H9 (cell line): ENCODE data around the gene SEMA4C. TPM values are rescaled to one million over a fixed set of nuclear protein-coding genes. Genes with fewer than 3 reads are reported as not detected.

Source experiments
- DNase-seq: peaks from one replicate; pipeline ENCODE4 v3.0.0-alpha.2; 2017
- H2AFZ ChIP-seq: one replicate; pipeline ENCODE4 v1.6.1; 2013; ENCODE audit warnings: mild to moderate bottlenecking, low read length, control low read depth, moderate library complexity
- H2AK5ac ChIP-seq: 2 replicates; pipeline ENCODE4 v1.6.1; 2013; ENCODE audit warnings: low read length, control low read depth, mixed read lengths; ENCODE audit not compliant: insufficient read length
- H2BK120ac ChIP-seq: one replicate; pipeline ENCODE4 v1.6.1; 2013; ENCODE audit warnings: low read depth, mild to moderate bottlenecking, low read length, control low read depth, inconsistent platforms; ENCODE audit not compliant: poor library complexity, severe bottlenecking
- H2BK12ac ChIP-seq: 2 replicates; pipeline ENCODE4 v1.6.1; 2013; ENCODE audit warnings: low read length, control low read depth, mixed read lengths, low read depth; ENCODE audit not compliant: insufficient read length
- H2BK15ac ChIP-seq: 2 replicates; pipeline ENCODE4 v1.6.1; 2013; ENCODE audit warnings: low read depth, low read length, control low read depth
- H2BK20ac ChIP-seq: one replicate; pipeline ENCODE4 v1.6.1; 2013; ENCODE audit warnings: low read depth, mild to moderate bottlenecking, low read length, control low read depth, inconsistent platforms; ENCODE audit not compliant: poor library complexity, severe bottlenecking
- H2BK5ac ChIP-seq: 2 replicates; pipeline ENCODE4 v1.6.1; 2013; ENCODE audit warnings: low read length, control low read depth, mixed read lengths; ENCODE audit not compliant: insufficient read length
- H3K14ac ChIP-seq: 2 replicates; pipeline ENCODE4 v1.6.1; 2013; ENCODE audit warnings: low read length, control low read depth; ENCODE audit not compliant: insufficient read depth
- H3K18ac ChIP-seq: 2 replicates; pipeline ENCODE4 v1.6.1; 2013; ENCODE audit warnings: low read depth, mild to moderate bottlenecking, mixed read lengths, low read length, control low read depth; ENCODE audit not compliant: insufficient read length
- H3K23ac ChIP-seq: 2 replicates; pipeline ENCODE4 v1.6.1; 2013; ENCODE audit warnings: low read length, control low read depth, mixed read lengths, low read depth; ENCODE audit not compliant: insufficient read length
- H3K23me2 ChIP-seq: 2 replicates; pipeline ENCODE4 v1.6.1; 2013; ENCODE audit warnings: low read depth, mild to moderate bottlenecking, mixed read lengths, low read length, control low read depth; ENCODE audit not compliant: insufficient read length, poor library complexity, severe bottlenecking
- H3K27ac ChIP-seq: 2 replicates; pipeline ENCODE4 v1.5.1; 2013; ENCODE audit warnings: low read length, control low read depth, mixed read lengths, low read depth; ENCODE audit not compliant: insufficient read length
- H3K27me3 ChIP-seq: 2 replicates; pipeline ENCODE4 v1.6.1; 2013; ENCODE audit warnings: low read length, control low read depth, inconsistent platforms; ENCODE audit not compliant: insufficient read depth
- H3K4ac ChIP-seq: 2 replicates; pipeline ENCODE4 v1.6.1; 2013; ENCODE audit warnings: low read depth, mild to moderate bottlenecking, control low read depth, inconsistent platforms, low read length, moderate library complexity
- H3K4me1 ChIP-seq: 2 replicates; pipeline ENCODE4 v1.6.1; 2013; ENCODE audit warnings: low read length, control low read depth, inconsistent platforms; ENCODE audit not compliant: insufficient read depth
- H3K4me2 ChIP-seq: 2 replicates; pipeline ENCODE4 v1.6.1; 2013; ENCODE audit warnings: low read length, control low read depth, mixed read lengths; ENCODE audit not compliant: insufficient read length, insufficient read depth
- H3K56ac ChIP-seq: 2 replicates; pipeline ENCODE4 v1.6.1; 2013; ENCODE audit warnings: low read depth, mild to moderate bottlenecking, mixed read lengths, low read length, control low read depth; ENCODE audit not compliant: insufficient read length
- H3K79me1 ChIP-seq: 2 replicates; pipeline ENCODE4 v1.6.1; 2013; ENCODE audit warnings: low read depth, mild to moderate bottlenecking, moderate library complexity, low read length, control low read depth, inconsistent platforms; ENCODE audit not compliant: insufficient read depth, poor library complexity, severe bottlenecking
- H3K79me2 ChIP-seq: 2 replicates; pipeline ENCODE4 v1.6.1; 2013; ENCODE audit warnings: low read length, control low read depth, inconsistent platforms; ENCODE audit not compliant: insufficient read depth
- H3K9ac ChIP-seq: 2 replicates; pipeline ENCODE4 v1.6.1; 2013; ENCODE audit warnings: low read length, control low read depth, mixed read lengths; ENCODE audit not compliant: insufficient read length; ENCODE audit errors: extremely low read depth
- H3K9me3 ChIP-seq: one replicate; pipeline ENCODE4 v1.6.1; 2013; ENCODE audit warnings: low read depth, low read length, inconsistent platforms; ENCODE audit not compliant: control insufficient read depth
- H3T11ph ChIP-seq: one replicate; pipeline ENCODE4 v1.6.1; 2013; ENCODE audit warnings: mild to moderate bottlenecking, low read length, control low read depth, inconsistent platforms
- H4K20me1 ChIP-seq: one replicate; pipeline ENCODE4 v1.6.1; 2013; ENCODE audit not compliant: control insufficient read depth, insufficient read length, insufficient read depth
- H4K5ac ChIP-seq: 2 replicates; pipeline ENCODE4 v1.6.1; 2013; ENCODE audit warnings: low read depth, mild to moderate bottlenecking, mixed read lengths, low read length, control low read depth; ENCODE audit not compliant: insufficient read length
- H4K8ac ChIP-seq: replicated peaks from 2 replicates; pipeline ENCODE4 v1.6.1; 2013; ENCODE audit warnings: low read length, control low read depth, mixed read lengths, low read depth; ENCODE audit not compliant: insufficient read length
- H4K91ac ChIP-seq: 2 replicates; pipeline ENCODE4 v1.6.1; 2013; ENCODE audit warnings: low read depth, mild to moderate bottlenecking, moderate library complexity, mixed read lengths, low read length, control low read depth; ENCODE audit not compliant: insufficient read length
- H3K27ac Mint-ChIP-seq, 3 experiments: 2 replicates in 2 of 3; 3 replicates in 1 of 3; pipeline ENCODE4 v1.8.0; 2020 to 2021; ENCODE audit warnings: mixed read lengths in 3 of 3, mild to moderate bottlenecking in 1 of 3, moderate library complexity in 1 of 3
- H3K27me3 Mint-ChIP-seq: 2 replicates; pipeline ENCODE4 v1.8.0; 2021; ENCODE audit warnings: low read depth, mild to moderate bottlenecking, moderate library complexity, mixed read lengths
- H3K36me3 Mint-ChIP-seq, 3 experiments: 2 replicates in 2 of 3; 3 replicates in 1 of 3; pipeline ENCODE4 v1.8.0; 2020 to 2021; ENCODE audit warnings: low read depth in 3 of 3, mixed read lengths in 3 of 3; ENCODE audit not compliant: insufficient read depth in 1 of 3
- H3K4me1 Mint-ChIP-seq, 2 experiments: 2 replicates each; pipeline ENCODE4 v1.8.0; 2020; ENCODE audit warnings: mixed read lengths in 2 of 2
- H3K4me3 Mint-ChIP-seq, 2 experiments: 2 replicates in 1 of 2; 3 replicates in 1 of 2; pipeline ENCODE4 v1.8.0; 2020 to 2021; ENCODE audit warnings: mild to moderate bottlenecking in 2 of 2, mixed read lengths in 2 of 2, moderate library complexity in 1 of 2
- H3K9me3 Mint-ChIP-seq, 2 experiments: 2 replicates in 1 of 2; 3 replicates in 1 of 2; pipeline ENCODE4 v1.8.0; 2020; ENCODE audit warnings: mild to moderate bottlenecking in 2 of 2, mixed read lengths in 2 of 2, moderate library complexity in 1 of 2
- CTCF ChIP-seq: fragments of 200-600 bp; sonication (generic); conservative IDR thresholded peaks from 3 replicates; pipeline ENCODE4 v1.8.0; 2021; ENCODE audit warnings: antibody characterized with exemption, mild to moderate bottlenecking
- WGBS: extraction: QIAGEN DNeasy Blood & Tissue Kit; methylation state at CpG from one replicate; pipeline ENCODE4 v1.1.7; 2013; ENCODE audit warnings: missing lambda C conversion rate, low lambda C conversion rate, mixed read lengths; ENCODE audit not compliant: insufficient read length; ENCODE audit errors: extremely low coverage; 5-methylcytosine and 5-hydroxymethylcytosine counted together
- total RNA-seq: library from RNA; stranded (reverse); gene quantifications from 2 replicates; pipeline ENCODE4 v1.2.1, GENCODE V29; 2021

Gene SEMA4C
- total RNA-seq, 1 experiment from 2014 or later, result 81.6 TPM

DNA sequence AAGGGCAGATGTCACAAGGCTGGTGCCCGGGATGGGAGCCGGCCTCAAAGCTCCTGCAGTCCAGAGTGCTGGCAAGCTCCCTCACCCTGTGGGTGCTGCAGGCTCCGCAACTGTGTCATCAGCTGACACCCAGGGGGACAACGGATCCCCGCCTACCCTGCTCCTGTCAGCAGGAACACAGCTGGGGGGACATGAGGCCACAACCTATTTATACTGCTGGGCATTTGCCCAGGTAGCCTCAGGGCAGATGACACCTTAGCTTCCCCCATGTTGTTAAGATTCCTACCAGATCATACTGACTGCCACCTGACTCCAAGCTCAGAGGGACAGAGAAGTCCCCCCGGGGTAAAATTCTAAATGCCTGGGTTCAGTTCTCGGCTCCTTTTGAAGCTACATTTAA is 27.3 kb downstream of the SEMA4C start:
- Histone ChIP-seq H4K20me1 (no peaks in the 10 kb centered on the region), H4K91ac (no peak overlapping the region), H3K56ac (no peak overlapping the region), H2AFZ (no peak overlapping the region), H3K23ac (no peak overlapping the region), H2BK120ac (no peak overlapping the region), H3K9ac (no peak overlapping the region), H3K79me2 (no peaks in the 10 kb centered on the region), H3K4me2 (no peak overlapping the region), H3K23me2 (no peaks in the 10 kb centered on the region), H2BK5ac (no peak overlapping the region), H3K27ac (no peak overlapping the region), H2BK20ac (no peak overlapping the region), H3K14ac (no peak overlapping the region), H3T11ph (no peak overlapping the region), H3K4me1 (no peaks in the 10 kb centered on the region), H3K27me3 (no peaks in the 10 kb centered on the region), H4K5ac (no peak overlapping the region), H3K18ac (no peak overlapping the region), H2AK5ac (no peak overlapping the region), H2BK12ac (no peak overlapping the region), H2BK15ac (no peak overlapping the region), H3K4ac (no peak overlapping the region), H3K9me3 (no peaks in the 10 kb centered on the region), H4K8ac (no peak overlapping the region), H3K79me1 (no peaks in the 10 kb centered on the region)
- Mint-ChIP-seq H3K4me3 (no peak overlapping the region), H3K4me1 (peaks cover 0 to 5% of the 10 kb centered on the region in 2 experiments; a peak in 2 of 4 replicates), H3K27ac (peak overlapping the region in 1 of 3 experiments; percentile 44; a peak in 1 of 7 replicates), H3K27me3 (no peaks in the 10 kb centered on the region; the same call in none of the 2 replicates), H3K9me3 (no peaks in the 10 kb centered on the region), H3K36me3 (peaks cover 7 to 10% (median 9%) of the 10 kb centered on the region in 3 experiments; a peak in 5 of 7 replicates)
- TF ChIP-seq CTCF, result no peak
- WGBS, result no CpG with 5 or more reads among the region's 7 CpGs
- peak; percentile 23 for DNase-seq
